SK-N-SH (cell line): ENCODE measurements around the gene SH3D19. TPM values are rescaled to one million over a fixed set of nuclear protein-coding genes. Genes with fewer than 3 reads are reported as not detected.

Experiments used
- CTCF ChIA-PET: fragments of 300-600, 350-600 bp; formaldehyde crosslinking; extraction: SDS; loops from one replicate; lab custom pipeline; 2021; lab: Yijun Ruan, JAX
- POLR2A ChIA-PET: fragments of 350-600 bp; sonication (Branson Sonifier 250); formaldehyde crosslinking; extraction: SDS; loops from one replicate; lab custom pipeline; 2020; ENCODE audit warnings: antibody characterized with exemption, inconsistent platforms; lab: Yijun Ruan, JAX
- DNase-seq: peaks from one replicate; pipeline ENCODE4 v3.0.0; 2012
- H2AFZ ChIP-seq: fragments of 200-600 bp; sonication (generic); 2 replicates; pipeline ENCODE4 v1.8.1; 2016; ENCODE audit warnings: antibody characterized with exemption, mild to moderate bottlenecking, low read depth
- H3F3A ChIP-seq: fragments of 200-600 bp; sonication (generic); replicated peaks from 2 replicates; pipeline ENCODE3; 2016; ENCODE audit warnings: antibody characterized with exemption, mild to moderate bottlenecking; ENCODE audit not compliant: insufficient read depth
- H3K27ac ChIP-seq, 2 experiments: fragments of 200-500 bp in 1 of 2; fragments of 200-600 bp in 1 of 2; sonication (Bioruptor generic) in 1 of 2; sonication (generic), shearing (Covaris generic) in 1 of 2; 2 replicates each; pipeline versions ENCODE4 v1.5.1 to v1.6.1; 2014 to 2016; ENCODE audit warnings: low read depth in 2 of 2, inconsistent platforms in 1 of 2, low read length in 1 of 2, mild to moderate bottlenecking in 1 of 2, mixed read lengths in 1 of 2
- H3K27me3 ChIP-seq: fragments of 200-600 bp; sonication (generic), shearing (Covaris generic); 2 replicates; pipeline ENCODE4 v1.6.1; 2016; ENCODE audit warnings: mixed run types; ENCODE audit not compliant: insufficient read depth
- H3K36me3 ChIP-seq, 2 experiments: fragments of 200-500 bp in 1 of 2; fragments of 200-600 bp in 1 of 2; sonication (Bioruptor generic) in 1 of 2; sonication (generic) in 1 of 2; replicated peaks in 1 of 2; 2 replicates each; pipeline versions ENCODE3 to v1.5.1; 2014 to 2016; ENCODE audit warnings: low read length in 1 of 2, mild to moderate bottlenecking in 1 of 2; ENCODE audit not compliant: insufficient read depth in 2 of 2, control insufficient read depth in 1 of 2
- H3K4me1 ChIP-seq, 2 experiments: fragments of 200-500 bp in 1 of 2; fragments of 200-600 bp in 1 of 2; sonication (Bioruptor generic) in 1 of 2; sonication (generic), shearing (Covaris generic) in 1 of 2; 2 replicates each; pipeline versions ENCODE4 v1.5.1 to v1.6.1; 2014 to 2016; ENCODE audit warnings: low read depth in 1 of 2, low read length in 1 of 2, mixed run types in 1 of 2; ENCODE audit not compliant: insufficient read depth in 2 of 2, control insufficient read depth in 1 of 2
- H3K4me2 ChIP-seq: fragments of 200-600 bp; sonication (generic), shearing (Covaris generic); 2 replicates; pipeline ENCODE4 v1.6.1; 2017; ENCODE audit warnings: mixed run types
- H3K4me3 ChIP-seq, 2 experiments: fragments of 200-500 bp in 1 of 2; fragments of 200-600 bp in 1 of 2; sonication (Bioruptor generic) in 1 of 2; sonication (generic), shearing (Covaris generic) in 1 of 2; 2 replicates each; pipeline versions ENCODE4 v1.5.1 to v1.8.1; 2014 to 2016; ENCODE audit warnings: low read depth in 2 of 2, inconsistent platforms in 1 of 2, low read length in 1 of 2, mild to moderate bottlenecking in 1 of 2, mixed read lengths in 1 of 2, moderate library complexity in 1 of 2
- H3K79me2 ChIP-seq: fragments of 200-600 bp; sonication (generic); 2 replicates; pipeline ENCODE4 v1.8.1; 2017; ENCODE audit warnings: mild to moderate bottlenecking; ENCODE audit not compliant: insufficient read depth
- H3K9ac ChIP-seq: fragments of 200-600 bp; sonication (generic); 2 replicates; pipeline ENCODE4 v1.6.1; 2017; ENCODE audit warnings: mixed run types
- H3K9me2 ChIP-seq: fragments of 200-600 bp; sonication (generic); 2 replicates; pipeline ENCODE4 v1.6.1; 2017; ENCODE audit warnings: mixed run types
- H3K9me3 ChIP-seq: fragments of 200-600 bp; sonication (generic); 2 replicates; pipeline ENCODE4 v1.6.1; 2017; ENCODE audit warnings: mixed run types, mild to moderate bottlenecking, moderate library complexity
- H4K20me1 ChIP-seq: fragments of 200-600 bp; sonication (generic); 2 replicates; pipeline ENCODE4 v1.6.1; 2017; ENCODE audit warnings: mild to moderate bottlenecking, mixed run types; ENCODE audit not compliant: insufficient read depth
- CTCF ChIP-seq: fragments of 200-600 bp; sonication (generic); IDR thresholded peaks from 2 replicates; pipeline ENCODE4 v1.6.1; 2017; ENCODE audit warnings: antibody characterized with exemption, mild to moderate bottlenecking, moderate library complexity
- IRF3 ChIP-seq: fragments of 150-350 bp; IDR thresholded peaks from 2 replicates; pipeline ENCODE4 v1.6.1; 2016; ENCODE audit warnings: mild to moderate bottlenecking, low read depth, low read length
- MXI1 ChIP-seq: IDR thresholded peaks from 2 replicates; pipeline ENCODE4 v1.6.1; 2012; ENCODE audit warnings: mild to moderate bottlenecking, low read depth, low read length, improper control_type of control experiment
- PBX3 ChIP-seq: IDR thresholded peaks from 2 replicates; pipeline ENCODE4; 2012
- RCOR1 ChIP-seq: fragments of 150-350 bp; IDR thresholded peaks from 2 replicates; pipeline ENCODE4 v1.6.1; 2017; ENCODE audit warnings: antibody characterized with exemption, low read length
- SIN3A ChIP-seq: IDR thresholded peaks from 2 replicates; pipeline ENCODE4 v1.6.1; 2012; ENCODE audit warnings: low read depth, mild to moderate bottlenecking, low read length, moderate library complexity, borderline replicate concordance
- TAF1 ChIP-seq: IDR thresholded peaks from 2 replicates; pipeline ENCODE4 v1.6.1; 2012; ENCODE audit warnings: low read depth, mild to moderate bottlenecking, low read length, moderate library complexity, borderline replicate concordance
- WGBS: methylation state at CpG from one replicate; pipeline ENCODE4 v1.1.6; 2017; ENCODE audit warnings: low lambda C conversion rate; 5-methylcytosine and 5-hydroxymethylcytosine counted together
- polyA plus RNA-seq, 3 experiments: library from polyadenylated mRNA; depleted of rRNA; stranded (reverse); fragments of >200 nt; gene quantifications; 2 replicates each; pipeline ENCODE4 v1.2.3, GENCODE V29; 2012

SH3D19 gene
- polyA plus RNA-seq, 1 of the 3 experiments (the other 2 are of a cell fraction): 7.1 TPM

DNA sequence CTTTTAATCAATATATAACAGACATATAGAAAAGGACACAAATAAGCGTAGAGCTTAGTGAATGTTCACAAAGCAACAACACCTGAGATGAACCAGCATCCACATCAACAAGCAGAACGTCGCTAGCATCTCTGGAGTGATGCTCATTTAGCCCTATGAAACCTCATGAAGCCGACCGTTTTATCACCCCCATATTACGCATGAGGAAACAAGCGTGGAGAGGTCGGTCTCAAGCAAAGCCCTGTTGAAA lies 226.5 kb downstream of the SH3D19 start (continued):
- TF ChIP-seq TAF1 (no peak), RCOR1 (no peak), SIN3A (no peak)

- no peak for TF ChIP-seq IRF3
- TF ChIP-seq, all 33 proteins: peak for 0
- no peak for DNase-seq
Observed at GRCh38 chr4:151097759-151098158, 227.6 kb downstream of the SH3D19 start.

GRCh38 chr4:151095142-151095541 lies 230.3 kb downstream of the SH3D19 start:
- H3K36me3 ChIP-seq: no peaks in the 10 kb centered on the region
- POLR2A ChIA-PET: no interaction called here
- no peaks in the 10 kb centered on the region for H3K27me3 ChIP-seq
- no peak overlapping the region for H3K4me3 ChIP-seq
- H3K9me3 ChIP-seq: no peaks in the 10 kb centered on the region
- H2AFZ ChIP-seq: no peak overlapping the region
- H3K27ac ChIP-seq: no peak overlapping the region
- no peak overlapping the region for H3K9ac ChIP-seq
- no peak for TF ChIP-seq MXI1
- TF ChIP-seq CTCF: no peak
- no peak for TF ChIP-seq PBX3
- TF ChIP-seq, all 33 proteins: peak for 0
- peaks cover 7% of the 10 kb centered on the region for H3K79me2 ChIP-seq
- no peak overlapping the region for H3K4me2 ChIP-seq
- no peak for DNase-seq
- H3K4me1 ChIP-seq: peaks cover 0 to 4% of the 10 kb centered on the region in 2 experiments; a peak in 1 of 4 replicates
- CTCF ChIA-PET: interaction anchor here (1.3 kb wide), 1 partner anchor 23 kb away, joined by 5 read pairs; no protein-coding TSS in a partner anchor
- H4K20me1 ChIP-seq: peaks cover 3% of the 10 kb centered on the region; the same call in 1 of the 2 replicates
- WGBS: 79% methylated on average over 3 of the region's 3 CpGs
- no peaks in the 10 kb centered on the region for H3K9me2 ChIP-seq
- H3F3A ChIP-seq: no peaks in the 10 kb centered on the region

More at GRCh38 chr4:151097759-151098158, 227.6 kb downstream of the SH3D19 start:
- Histone ChIP-seq H3K27ac (no peak overlapping the region), H2AFZ (no peak overlapping the region), H3K9me3 (no peaks in the 10 kb centered on the region), H3K4me2 (no peak overlapping the region), H4K20me1 (peaks cover 29% of the 10 kb centered on the region), H3F3A (peaks cover 9% of the 10 kb centered on the region), H3K9me2 (no peaks in the 10 kb centered on the region), H3K9ac (no peak overlapping the region), H3K27me3 (no peaks in the 10 kb centered on the region), H3K4me3 (no peak overlapping the region), H3K36me3 (peaks cover 19 to 23% of the 10 kb centered on the region in 2 experiments), H3K79me2 (peaks cover 33% of the 10 kb centered on the region), H3K4me1 (peaks cover 7 to 10% of the 10 kb centered on the region in 2 experiments; a peak in 2 of 4 replicates)
- 100% methylated on average over 3 of the region's 3 CpGs for WGBS
- CTCF ChIA-PET: interaction anchor here (1.0 kb wide), 1 partner anchor 20 kb away, joined by 4 read pairs; no protein-coding TSS in a partner anchor
- POLR2A ChIA-PET: no interaction called here
